ENCODE results near the gene CRISPLD2. TPM values are rescaled to one million over a fixed set of nuclear protein-coding genes. Genes with fewer than 3 reads are reported as not detected.

The CRISPLD2 gene
- total RNA-seq, 1 experiment from 2014 or later: 9.4 TPM

DNA sequence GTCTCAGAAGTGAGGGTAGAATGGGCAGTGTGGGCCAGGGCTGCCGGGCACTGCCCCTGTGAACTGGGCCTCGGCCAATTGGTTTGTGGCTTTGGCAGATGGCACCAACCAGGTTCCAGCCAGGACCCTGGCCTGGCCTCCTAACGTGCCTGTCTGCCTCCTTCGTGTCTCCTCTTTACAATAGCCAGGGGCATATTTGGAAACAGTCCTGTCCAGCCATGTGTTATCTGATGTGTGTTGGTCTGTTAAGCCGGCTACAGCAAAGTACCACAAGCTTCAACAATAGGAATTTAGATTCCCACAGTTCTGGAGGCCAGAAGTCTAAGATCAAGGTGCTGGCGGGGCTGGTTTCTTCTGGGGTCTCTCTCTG is 14.6 kb downstream of the CRISPLD2 start:
- Mint-ChIP-seq H3K9me3 (no peaks in the 10 kb centered on the region), H3K36me3 (no peaks in the 10 kb centered on the region), H3K27me3 (ENCODE audit: low read depth) (no peaks in the 10 kb centered on the region), H3K27ac (no peak overlapping the region), H3K4me1 (peaks cover 9% of the 10 kb centered on the region), H3K4me3 (no peak overlapping the region)
- no peak for ATAC-seq
- TF ChIP-seq, protein P1, sequence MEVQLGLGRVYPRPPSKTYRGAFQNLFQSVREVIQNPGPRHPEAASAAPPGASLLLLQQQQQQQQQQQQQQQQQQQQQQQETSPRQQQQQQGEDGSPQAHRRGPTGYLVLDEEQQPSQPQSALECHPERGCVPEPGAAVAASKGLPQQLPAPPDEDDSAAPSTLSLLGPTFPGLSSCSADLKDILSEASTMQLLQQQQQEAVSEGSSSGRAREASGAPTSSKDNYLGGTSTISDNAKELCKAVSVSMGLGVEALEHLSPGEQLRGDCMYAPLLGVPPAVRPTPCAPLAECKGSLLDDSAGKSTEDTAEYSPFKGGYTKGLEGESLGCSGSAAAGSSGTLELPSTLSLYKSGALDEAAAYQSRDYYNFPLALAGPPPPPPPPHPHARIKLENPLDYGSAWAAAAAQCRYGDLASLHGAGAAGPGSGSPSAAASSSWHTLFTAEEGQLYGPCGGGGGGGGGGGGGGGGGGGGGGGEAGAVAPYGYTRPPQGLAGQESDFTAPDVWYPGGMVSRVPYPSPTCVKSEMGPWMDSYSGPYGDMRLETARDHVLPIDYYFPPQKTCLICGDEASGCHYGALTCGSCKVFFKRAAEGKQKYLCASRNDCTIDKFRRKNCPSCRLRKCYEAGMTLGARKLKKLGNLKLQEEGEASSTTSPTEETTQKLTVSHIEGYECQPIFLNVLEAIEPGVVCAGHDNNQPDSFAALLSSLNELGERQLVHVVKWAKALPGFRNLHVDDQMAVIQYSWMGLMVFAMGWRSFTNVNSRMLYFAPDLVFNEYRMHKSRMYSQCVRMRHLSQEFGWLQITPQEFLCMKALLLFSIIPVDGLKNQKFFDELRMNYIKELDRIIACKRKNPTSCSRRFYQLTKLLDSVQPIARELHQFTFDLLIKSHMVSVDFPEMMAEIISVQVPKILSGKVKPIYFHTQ (CRISPR knock-in tag; IDR thresholded peaks at IDR 0.05): no peak
- TF ChIP-seq, protein P2, sequence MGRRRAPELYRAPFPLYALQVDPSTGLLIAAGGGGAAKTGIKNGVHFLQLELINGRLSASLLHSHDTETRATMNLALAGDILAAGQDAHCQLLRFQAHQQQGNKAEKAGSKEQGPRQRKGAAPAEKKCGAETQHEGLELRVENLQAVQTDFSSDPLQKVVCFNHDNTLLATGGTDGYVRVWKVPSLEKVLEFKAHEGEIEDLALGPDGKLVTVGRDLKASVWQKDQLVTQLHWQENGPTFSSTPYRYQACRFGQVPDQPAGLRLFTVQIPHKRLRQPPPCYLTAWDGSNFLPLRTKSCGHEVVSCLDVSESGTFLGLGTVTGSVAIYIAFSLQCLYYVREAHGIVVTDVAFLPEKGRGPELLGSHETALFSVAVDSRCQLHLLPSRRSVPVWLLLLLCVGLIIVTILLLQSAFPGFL (CRISPR knock-in tag; IDR thresholded peaks at IDR 0.05; ENCODE audit: borderline replicate concordance): no peak
- no peak for TF ChIP-seq ZBTB21 (CRISPR knock-in tag; IDR thresholded peaks at IDR 0.05; ENCODE audit: borderline replicate concordance)
- no peak for TF ChIP-seq TCF7 (CRISPR knock-in tag; IDR thresholded peaks at IDR 0.05; ENCODE audit: low read depth)
- TF ChIP-seq ZNF138 (CRISPR knock-in tag; conservative IDR thresholded peaks at IDR 0.05): no peak
- TF ChIP-seq CBFB (CRISPR knock-in tag; IDR thresholded peaks at IDR 0.05; ENCODE audit: low read depth): no peak
- CTCF ChIA-PET: no interaction called here
- POLR2A ChIA-PET: no interaction called here
- DNase-seq (ENCODE audit: low spot score): no peak

DNA sequence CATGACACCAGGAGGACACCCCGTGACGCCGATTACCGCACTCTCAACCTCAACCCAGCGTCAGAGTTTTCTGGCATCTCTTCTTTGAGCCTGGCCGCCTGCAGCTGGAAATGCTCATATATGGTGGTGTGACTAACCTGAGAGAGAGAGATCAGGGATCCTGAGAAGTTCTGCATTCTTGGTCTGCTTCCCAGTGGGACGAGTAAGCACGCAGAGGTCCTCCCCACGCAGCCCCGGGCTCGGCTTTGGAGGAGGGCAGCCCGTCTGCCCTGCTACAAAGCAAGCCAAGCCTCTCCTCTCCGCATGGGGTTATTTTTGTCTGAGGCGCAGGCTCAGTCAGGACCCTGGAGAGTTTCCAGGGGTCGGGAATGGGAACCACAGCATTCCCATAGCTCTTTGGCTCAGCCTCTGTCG is 16.5 kb downstream of the CRISPLD2 start:
- no peak overlapping the region for H3K27ac Mint-ChIP-seq
- peak; percentile 88 for ATAC-seq

More for the DNA sequence above, 16.5 kb downstream of the CRISPLD2 start:
- TF ChIP-seq, protein P3, sequence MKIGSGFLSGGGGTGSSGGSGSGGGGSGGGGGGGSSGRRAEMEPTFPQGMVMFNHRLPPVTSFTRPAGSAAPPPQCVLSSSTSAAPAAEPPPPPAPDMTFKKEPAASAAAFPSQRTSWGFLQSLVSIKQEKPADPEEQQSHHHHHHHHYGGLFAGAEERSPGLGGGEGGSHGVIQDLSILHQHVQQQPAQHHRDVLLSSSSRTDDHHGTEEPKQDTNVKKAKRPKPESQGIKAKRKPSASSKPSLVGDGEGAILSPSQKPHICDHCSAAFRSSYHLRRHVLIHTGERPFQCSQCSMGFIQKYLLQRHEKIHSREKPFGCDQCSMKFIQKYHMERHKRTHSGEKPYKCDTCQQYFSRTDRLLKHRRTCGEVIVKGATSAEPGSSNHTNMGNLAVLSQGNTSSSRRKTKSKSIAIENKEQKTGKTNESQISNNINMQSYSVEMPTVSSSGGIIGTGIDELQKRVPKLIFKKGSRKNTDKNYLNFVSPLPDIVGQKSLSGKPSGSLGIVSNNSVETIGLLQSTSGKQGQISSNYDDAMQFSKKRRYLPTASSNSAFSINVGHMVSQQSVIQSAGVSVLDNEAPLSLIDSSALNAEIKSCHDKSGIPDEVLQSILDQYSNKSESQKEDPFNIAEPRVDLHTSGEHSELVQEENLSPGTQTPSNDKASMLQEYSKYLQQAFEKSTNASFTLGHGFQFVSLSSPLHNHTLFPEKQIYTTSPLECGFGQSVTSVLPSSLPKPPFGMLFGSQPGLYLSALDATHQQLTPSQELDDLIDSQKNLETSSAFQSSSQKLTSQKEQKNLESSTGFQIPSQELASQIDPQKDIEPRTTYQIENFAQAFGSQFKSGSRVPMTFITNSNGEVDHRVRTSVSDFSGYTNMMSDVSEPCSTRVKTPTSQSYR (CRISPR knock-in tag; IDR thresholded peaks at IDR 0.05): no peak
- no peak for TF ChIP-seq TCF7 (CRISPR knock-in tag; IDR thresholded peaks at IDR 0.05; ENCODE audit: low read depth)
- TF ChIP-seq ZNF396 (CRISPR knock-in tag; IDR thresholded peaks at IDR 0.05; ENCODE audit: borderline replicate concordance): no peak
- no peak for TF ChIP-seq ELF4 (CRISPR knock-in tag; IDR thresholded peaks at IDR 0.05; ENCODE audit: low read depth)
- TF ChIP-seq, protein P4, sequence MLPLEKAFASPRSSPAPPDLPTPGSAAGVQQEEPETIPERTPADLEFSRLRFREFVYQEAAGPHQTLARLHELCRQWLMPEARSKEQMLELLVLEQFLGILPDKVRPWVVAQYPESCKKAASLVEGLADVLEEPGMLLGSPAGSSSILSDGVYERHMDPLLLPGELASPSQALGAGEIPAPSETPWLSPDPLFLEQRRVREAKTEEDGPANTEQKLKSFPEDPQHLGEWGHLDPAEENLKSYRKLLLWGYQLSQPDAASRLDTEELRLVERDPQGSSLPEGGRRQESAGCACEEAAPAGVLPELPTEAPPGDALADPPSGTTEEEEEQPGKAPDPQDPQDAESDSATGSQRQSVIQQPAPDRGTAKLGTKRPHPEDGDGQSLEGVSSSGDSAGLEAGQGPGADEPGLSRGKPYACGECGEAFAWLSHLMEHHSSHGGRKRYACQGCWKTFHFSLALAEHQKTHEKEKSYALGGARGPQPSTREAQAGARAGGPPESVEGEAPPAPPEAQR (CRISPR knock-in tag; IDR thresholded peaks at IDR 0.05): no peak
- TF ChIP-seq, protein P5, sequence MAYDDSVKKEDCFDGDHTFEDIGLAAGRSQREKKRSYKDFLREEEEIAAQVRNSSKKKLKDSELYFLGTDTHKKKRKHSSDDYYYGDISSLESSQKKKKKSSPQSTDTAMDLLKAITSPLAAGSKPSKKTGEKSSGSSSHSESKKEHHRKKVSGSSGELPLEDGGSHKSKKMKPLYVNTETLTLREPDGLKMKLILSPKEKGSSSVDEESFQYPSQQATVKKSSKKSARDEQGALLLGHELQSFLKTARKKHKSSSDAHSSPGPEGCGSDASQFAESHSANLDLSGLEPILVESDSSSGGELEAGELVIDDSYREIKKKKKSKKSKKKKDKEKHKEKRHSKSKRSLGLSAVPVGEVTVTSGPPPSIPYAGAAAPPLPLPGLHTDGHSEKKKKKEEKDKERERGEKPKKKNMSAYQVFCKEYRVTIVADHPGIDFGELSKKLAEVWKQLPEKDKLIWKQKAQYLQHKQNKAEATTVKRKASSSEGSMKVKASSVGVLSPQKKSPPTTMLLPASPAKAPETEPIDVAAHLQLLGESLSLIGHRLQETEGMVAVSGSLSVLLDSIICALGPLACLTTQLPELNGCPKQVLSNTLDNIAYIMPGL (CRISPR knock-in tag; IDR thresholded peaks at IDR 0.05): no peak
- TF ChIP-seq, protein P6, sequence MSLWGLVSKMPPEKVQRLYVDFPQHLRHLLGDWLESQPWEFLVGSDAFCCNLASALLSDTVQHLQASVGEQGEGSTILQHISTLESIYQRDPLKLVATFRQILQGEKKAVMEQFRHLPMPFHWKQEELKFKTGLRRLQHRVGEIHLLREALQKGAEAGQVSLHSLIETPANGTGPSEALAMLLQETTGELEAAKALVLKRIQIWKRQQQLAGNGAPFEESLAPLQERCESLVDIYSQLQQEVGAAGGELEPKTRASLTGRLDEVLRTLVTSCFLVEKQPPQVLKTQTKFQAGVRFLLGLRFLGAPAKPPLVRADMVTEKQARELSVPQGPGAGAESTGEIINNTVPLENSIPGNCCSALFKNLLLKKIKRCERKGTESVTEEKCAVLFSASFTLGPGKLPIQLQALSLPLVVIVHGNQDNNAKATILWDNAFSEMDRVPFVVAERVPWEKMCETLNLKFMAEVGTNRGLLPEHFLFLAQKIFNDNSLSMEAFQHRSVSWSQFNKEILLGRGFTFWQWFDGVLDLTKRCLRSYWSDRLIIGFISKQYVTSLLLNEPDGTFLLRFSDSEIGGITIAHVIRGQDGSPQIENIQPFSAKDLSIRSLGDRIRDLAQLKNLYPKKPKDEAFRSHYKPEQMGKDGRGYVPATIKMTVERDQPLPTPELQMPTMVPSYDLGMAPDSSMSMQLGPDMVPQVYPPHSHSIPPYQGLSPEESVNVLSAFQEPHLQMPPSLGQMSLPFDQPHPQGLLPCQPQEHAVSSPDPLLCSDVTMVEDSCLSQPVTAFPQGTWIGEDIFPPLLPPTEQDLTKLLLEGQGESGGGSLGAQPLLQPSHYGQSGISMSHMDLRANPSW (CRISPR knock-in tag; conservative IDR thresholded peaks at IDR 0.05; ENCODE audit: low read depth): no peak
- TF ChIP-seq, protein P7, sequence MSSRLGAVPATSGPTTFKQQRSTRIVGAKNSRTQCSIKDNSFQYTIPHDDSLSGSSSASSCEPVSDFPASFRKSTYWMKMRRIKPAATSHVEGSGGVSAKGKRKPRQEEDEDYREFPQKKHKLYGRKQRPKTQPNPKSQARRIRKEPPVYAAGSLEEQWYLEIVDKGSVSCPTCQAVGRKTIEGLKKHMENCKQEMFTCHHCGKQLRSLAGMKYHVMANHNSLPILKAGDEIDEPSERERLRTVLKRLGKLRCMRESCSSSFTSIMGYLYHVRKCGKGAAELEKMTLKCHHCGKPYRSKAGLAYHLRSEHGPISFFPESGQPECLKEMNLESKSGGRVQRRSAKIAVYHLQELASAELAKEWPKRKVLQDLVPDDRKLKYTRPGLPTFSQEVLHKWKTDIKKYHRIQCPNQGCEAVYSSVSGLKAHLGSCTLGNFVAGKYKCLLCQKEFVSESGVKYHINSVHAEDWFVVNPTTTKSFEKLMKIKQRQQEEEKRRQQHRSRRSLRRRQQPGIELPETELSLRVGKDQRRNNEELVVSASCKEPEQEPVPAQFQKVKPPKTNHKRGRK (CRISPR knock-in tag; IDR thresholded peaks at IDR 0.05; ENCODE audit: borderline replicate concordance): no peak
- H3K27me3 Mint-ChIP-seq (ENCODE audit: low read depth): no peaks in the 10 kb centered on the region
- peaks cover 21% of the 10 kb centered on the region for H3K4me1 Mint-ChIP-seq
- POLR2A ChIA-PET: interaction anchor here (0.6 kb wide), 1 partner anchor 61 kb away, joined by 3 read pairs; no protein-coding TSS in a partner anchor
- DNase-seq (ENCODE audit: low spot score): peak; percentile 60
- no peak overlapping the region for H3K4me3 Mint-ChIP-seq
- CTCF ChIA-PET: interaction anchor here (0.8 to 1.8 kb wide), 4 partner anchors 81 to 214 kb away, joined by 3 to 9 read pairs (median 3); no protein-coding TSS in a partner anchor
- H3K36me3 Mint-ChIP-seq: no peaks in the 10 kb centered on the region
- H3K9me3 Mint-ChIP-seq: no peaks in the 10 kb centered on the region

Measured in WTC11 (cell line).